ENCODE measurements around the gene PRXL2B. TPM values are rescaled to one million over a fixed set of nuclear protein-coding genes. Genes with fewer than 3 reads are reported as not detected.
"Not testable (repeated sequence)": the region's sequence is repeated elsewhere in the genome, so short reads cannot be mapped to it uniquely, and the experiment has no call there.

PRXL2B gene
- total RNA-seq, 1 donor from 2014 or later, result 26.5 TPM

GRCh38 chr1:2612591-2613365 is 26.2 kb downstream of the PRXL2B start:
- peaks cover 2% of the 10 kb centered on the region for H3K27me3 Mint-ChIP-seq (ENCODE audit: low read depth)
- no peak overlapping the region for H3K4me3 Mint-ChIP-seq (ENCODE audit: low read depth)
- peaks cover 36% of the 10 kb centered on the region for H3K9me3 Mint-ChIP-seq
- no peak for DNase-seq (ENCODE audit: low spot score)
- H3K27ac Mint-ChIP-seq, result no peak overlapping the region
- intact Hi-C loops (cut with micrococcal nuclease), result no loop called here
- no peaks in the 10 kb centered on the region for H3K4me1 Mint-ChIP-seq (ENCODE audit: low read depth)
- H3K36me3 Mint-ChIP-seq (ENCODE audit: low read depth), result no peaks in the 10 kb centered on the region

- Mint-ChIP-seq H3K4me1 (ENCODE audit: low read depth) (no peaks in the 10 kb centered on the region), H3K4me3 (ENCODE audit: low read depth) (no peak overlapping the region), H3K27me3 (ENCODE audit: low read depth) (peaks cover 9% of the 10 kb centered on the region), H3K27ac (no peak overlapping the region), H3K9me3 (peaks cover 31% of the 10 kb centered on the region), H3K36me3 (ENCODE audit: low read depth) (no peaks in the 10 kb centered on the region)
- no peak for DNase-seq (ENCODE audit: low spot score)
- intact Hi-C loops (cut with micrococcal nuclease), result no loop called here
These were observed 27.6 kb downstream of the PRXL2B start for GRCh38 chr1:2614145-2614544.

GRCh38 chr1:2617971-2618470 is 31.4 kb downstream of the PRXL2B start:
- Mint-ChIP-seq H3K27me3 (ENCODE audit: low read depth) (peaks cover 14% of the 10 kb centered on the region), H3K9me3 (peaks cover 31% of the 10 kb centered on the region), H3K4me3 (ENCODE audit: low read depth) (no peak overlapping the region), H3K36me3 (ENCODE audit: low read depth) (no peaks in the 10 kb centered on the region), H3K27ac (no peak overlapping the region), H3K4me1 (ENCODE audit: low read depth) (no peaks in the 10 kb centered on the region)
- DNase-seq (ENCODE audit: low spot score), result no peak
- intact Hi-C loops (cut with micrococcal nuclease), result no loop called here

- H3K27me3 Mint-ChIP-seq (ENCODE audit: low read depth), result peaks cover 33% of the 10 kb centered on the region
- no peaks in the 10 kb centered on the region for H3K36me3 Mint-ChIP-seq (ENCODE audit: low read depth)
- no peaks in the 10 kb centered on the region for H3K9me3 Mint-ChIP-seq
- no peak overlapping the region for H3K4me3 Mint-ChIP-seq (ENCODE audit: low read depth)
- no peak overlapping the region for H3K27ac Mint-ChIP-seq
- no peak for DNase-seq (ENCODE audit: low spot score)
- intact Hi-C loops (cut with micrococcal nuclease), result no loop called here
- H3K4me1 Mint-ChIP-seq (ENCODE audit: low read depth), result no peaks in the 10 kb centered on the region
These were observed 37.2 kb downstream of the PRXL2B start for GRCh38 chr1:2623571-2624337.

GRCh38 chr1:2624735-2625300 is 38.2 kb downstream of the PRXL2B start:
- no peak overlapping the region for H3K27ac Mint-ChIP-seq

GRCh38 chr1:2625311-2625710 is 38.7 kb downstream of the PRXL2B start:
- intact Hi-C loops (cut with micrococcal nuclease), result no loop called here
- H3K36me3 Mint-ChIP-seq (ENCODE audit: low read depth), result no peaks in the 10 kb centered on the region

More at GRCh38 chr1:2624735-2625300, 38.2 kb downstream of the PRXL2B start:
- Mint-ChIP-seq H3K36me3 (ENCODE audit: low read depth) (no peaks in the 10 kb centered on the region), H3K4me1 (ENCODE audit: low read depth) (no peaks in the 10 kb centered on the region), H3K9me3 (no peaks in the 10 kb centered on the region), H3K27me3 (ENCODE audit: low read depth) (peaks cover 29% of the 10 kb centered on the region), H3K4me3 (ENCODE audit: low read depth) (no peak overlapping the region)
- DNase-seq (ENCODE audit: low spot score), result no peak
- intact Hi-C loops (cut with micrococcal nuclease), result no loop called here

GRCh38 chr1:2625748-2626147 is 39.2 kb downstream of the PRXL2B start:
- H3K27ac Mint-ChIP-seq; H3K4me1 Mint-ChIP-seq (ENCODE audit: low read depth); H3K4me3 Mint-ChIP-seq (ENCODE audit: low read depth); intact Hi-C loops (cut with micrococcal nuclease); DNase-seq (ENCODE audit: low spot score); H3K36me3 Mint-ChIP-seq (ENCODE audit: low read depth); H3K9me3 Mint-ChIP-seq: not testable (repeated sequence)
- H3K27me3 Mint-ChIP-seq (ENCODE audit: low read depth), result peaks cover 35% of the 10 kb centered on the region

More at GRCh38 chr1:2625311-2625710, 38.7 kb downstream of the PRXL2B start:
- Mint-ChIP-seq H3K9me3 (peaks cover under 1% of the 10 kb centered on the region), H3K4me1 (ENCODE audit: low read depth) (no peaks in the 10 kb centered on the region), H3K27ac (no peak overlapping the region), H3K4me3 (ENCODE audit: low read depth) (no peak overlapping the region), H3K27me3 (ENCODE audit: low read depth) (peaks cover 32% of the 10 kb centered on the region)
- no peak for DNase-seq (ENCODE audit: low spot score)

- Mint-ChIP-seq H3K27ac (no peak overlapping the region), H3K9me3 (peaks cover 6% of the 10 kb centered on the region), H3K27me3 (ENCODE audit: low read depth) (peaks cover 37% of the 10 kb centered on the region), H3K4me1 (ENCODE audit: low read depth) (no peaks in the 10 kb centered on the region), H3K36me3 (ENCODE audit: low read depth) (no peaks in the 10 kb centered on the region), H3K4me3 (ENCODE audit: low read depth) (no peak overlapping the region)
- intact Hi-C loops (cut with micrococcal nuclease), result no loop called here
- no peak for DNase-seq (ENCODE audit: low spot score)
These were observed 41.2 kb downstream of the PRXL2B start for GRCh38 chr1:2627746-2628145.

- Mint-ChIP-seq H3K4me3 (ENCODE audit: low read depth) (no peak overlapping the region), H3K27me3 (ENCODE audit: low read depth) (peaks cover 37% of the 10 kb centered on the region), H3K36me3 (ENCODE audit: low read depth) (no peaks in the 10 kb centered on the region), H3K4me1 (ENCODE audit: low read depth) (no peaks in the 10 kb centered on the region), H3K9me3 (peaks cover 6% of the 10 kb centered on the region), H3K27ac (no peak overlapping the region)
- intact Hi-C loops (cut with micrococcal nuclease), result no loop called here
- no peak for DNase-seq (ENCODE audit: low spot score)
These were observed 41.8 kb downstream of the PRXL2B start for GRCh38 chr1:2628191-2628932.

GRCh38 chr1:2628933-2629626 is 42.5 kb downstream of the PRXL2B start:
- Mint-ChIP-seq H3K36me3 (ENCODE audit: low read depth) (no peaks in the 10 kb centered on the region), H3K27me3 (ENCODE audit: low read depth) (peaks cover 37% of the 10 kb centered on the region)

GRCh38 chr1:2629627-2630497 is 43.3 kb downstream of the PRXL2B start:
- intact Hi-C loops (cut with micrococcal nuclease), result no loop called here
- Mint-ChIP-seq H3K27ac (no peak overlapping the region), H3K4me3 (ENCODE audit: low read depth) (no peak overlapping the region), H3K9me3 (peaks cover 6% of the 10 kb centered on the region), H3K36me3 (ENCODE audit: low read depth) (no peaks in the 10 kb centered on the region), H3K4me1 (ENCODE audit: low read depth) (no peaks in the 10 kb centered on the region), H3K27me3 (ENCODE audit: low read depth) (peaks cover 32% of the 10 kb centered on the region)
- DNase-seq (ENCODE audit: low spot score), result no peak

More at GRCh38 chr1:2628933-2629626, 42.5 kb downstream of the PRXL2B start:
- intact Hi-C loops (cut with micrococcal nuclease), result no loop called here
- Mint-ChIP-seq H3K9me3 (peaks cover 6% of the 10 kb centered on the region), H3K27ac (no peak overlapping the region), H3K4me1 (ENCODE audit: low read depth) (no peaks in the 10 kb centered on the region), H3K4me3 (ENCODE audit: low read depth) (no peak overlapping the region)
- DNase-seq (ENCODE audit: low spot score), result no peak
